ENCODE measurements around the gene TREX2. TPM values are rescaled to one million over a fixed set of nuclear protein-coding genes. Genes with fewer than 3 reads are reported as not detected.
A peak's percentile ranks its signal among the peaks of the same experiment; 100 is the strongest.

Gene TREX2, protein sequence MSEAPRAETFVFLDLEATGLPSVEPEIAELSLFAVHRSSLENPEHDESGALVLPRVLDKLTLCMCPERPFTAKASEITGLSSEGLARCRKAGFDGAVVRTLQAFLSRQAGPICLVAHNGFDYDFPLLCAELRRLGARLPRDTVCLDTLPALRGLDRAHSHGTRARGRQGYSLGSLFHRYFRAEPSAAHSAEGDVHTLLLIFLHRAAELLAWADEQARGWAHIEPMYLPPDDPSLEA
- total RNA-seq, result under 1 TPM in 1 of 2 donors, not detected in 1; 0.94 TPM

DNA sequence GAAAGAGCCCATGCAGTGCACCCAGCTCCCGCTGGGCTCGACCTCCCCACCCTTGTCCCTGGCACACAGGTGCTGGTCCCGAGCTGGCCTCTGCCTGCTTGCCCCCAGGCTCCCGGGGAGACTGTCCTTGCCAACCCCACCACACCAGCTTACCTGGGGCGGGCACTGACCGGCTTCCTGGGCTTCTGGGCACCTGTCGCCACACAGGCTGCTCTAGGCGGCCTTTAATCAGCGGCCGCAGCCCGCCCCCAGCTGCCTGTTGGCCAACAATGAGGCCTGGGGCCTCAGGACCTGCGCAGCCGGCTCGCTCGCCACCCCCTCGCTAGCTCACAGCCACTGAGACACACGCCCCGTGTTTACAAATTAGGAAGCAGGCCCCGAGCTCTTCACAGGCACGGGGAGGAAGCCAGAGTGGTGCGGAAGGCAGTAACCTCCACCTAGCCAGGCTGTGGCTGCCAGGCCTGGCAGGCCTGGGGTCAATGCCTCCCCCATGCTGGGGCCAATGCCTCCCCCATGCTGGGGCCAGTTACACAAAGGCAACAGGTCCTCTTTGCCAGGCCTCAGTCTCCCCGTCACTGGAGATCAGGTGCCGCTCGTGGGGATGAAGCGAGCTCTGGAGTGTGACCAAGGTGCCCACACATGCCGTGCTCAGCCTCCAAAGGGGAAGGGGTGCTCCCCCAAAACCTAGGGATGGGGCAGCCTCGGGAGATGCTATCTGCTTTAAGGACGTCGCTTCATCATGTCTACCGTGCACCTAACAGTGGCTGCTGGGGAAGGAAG lies at the start of gene TREX2:
Gene TREX2, minus strand, starts transcription at position 201 of the 780 bp plus-strand sequence. CDS start 626 bp downstream, outside the sequence.
- Histone ChIP-seq H3K9me3 (no peaks in the 10 kb centered on the region), H3K4me3 (no peak within 1 kb of the TSS), H3K4me1 (no peaks in the 10 kb centered on the region), H3K27me3 (no peaks in the 10 kb centered on the region), H3K27ac (no peak within 1 kb of the TSS), H3K36me3 (no peaks in the 10 kb centered on the region)
- no peak for DNase-seq (ENCODE audit: low spot score)
- TF ChIP-seq, protein P1, sequence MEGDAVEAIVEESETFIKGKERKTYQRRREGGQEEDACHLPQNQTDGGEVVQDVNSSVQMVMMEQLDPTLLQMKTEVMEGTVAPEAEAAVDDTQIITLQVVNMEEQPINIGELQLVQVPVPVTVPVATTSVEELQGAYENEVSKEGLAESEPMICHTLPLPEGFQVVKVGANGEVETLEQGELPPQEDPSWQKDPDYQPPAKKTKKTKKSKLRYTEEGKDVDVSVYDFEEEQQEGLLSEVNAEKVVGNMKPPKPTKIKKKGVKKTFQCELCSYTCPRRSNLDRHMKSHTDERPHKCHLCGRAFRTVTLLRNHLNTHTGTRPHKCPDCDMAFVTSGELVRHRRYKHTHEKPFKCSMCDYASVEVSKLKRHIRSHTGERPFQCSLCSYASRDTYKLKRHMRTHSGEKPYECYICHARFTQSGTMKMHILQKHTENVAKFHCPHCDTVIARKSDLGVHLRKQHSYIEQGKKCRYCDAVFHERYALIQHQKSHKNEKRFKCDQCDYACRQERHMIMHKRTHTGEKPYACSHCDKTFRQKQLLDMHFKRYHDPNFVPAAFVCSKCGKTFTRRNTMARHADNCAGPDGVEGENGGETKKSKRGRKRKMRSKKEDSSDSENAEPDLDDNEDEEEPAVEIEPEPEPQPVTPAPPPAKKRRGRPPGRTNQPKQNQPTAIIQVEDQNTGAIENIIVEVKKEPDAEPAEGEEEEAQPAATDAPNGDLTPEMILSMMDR (IDR thresholded peaks at IDR 0.05), result no peak

DNA sequence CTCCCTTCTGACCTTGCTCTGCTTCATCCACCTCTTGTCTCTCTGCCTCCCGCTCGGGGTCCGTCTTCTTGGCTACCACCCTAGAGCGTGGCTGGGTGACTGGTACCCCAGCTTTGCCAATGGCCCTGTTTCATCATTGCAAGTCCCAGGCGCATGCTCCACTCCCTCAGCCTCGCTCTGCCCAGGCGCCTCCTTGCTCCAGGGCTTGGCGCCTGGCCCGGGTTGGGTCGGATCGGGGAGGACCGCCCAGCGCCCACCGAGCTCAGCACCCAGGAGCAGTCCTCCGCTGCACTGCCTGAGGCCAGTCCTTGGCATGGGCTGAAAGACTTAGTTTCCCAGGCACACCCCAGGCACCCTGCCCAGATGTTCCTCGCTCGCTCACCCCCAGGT lies 49.5 kb upstream of the TREX2 start:
- TF ChIP-seq, protein P1 (IDR thresholded peaks at IDR 0.05), result no peak
- H3K36me3 ChIP-seq, result no peaks in the 10 kb centered on the region
- H3K27me3 ChIP-seq, result no peaks in the 10 kb centered on the region
- peak overlapping the region; percentile 69 to 74 for H3K27ac ChIP-seq
- H3K4me1 ChIP-seq, result peaks cover 0 to 21% of the 10 kb centered on the region in 2 donors
- H3K4me3 ChIP-seq, result peak overlapping the region; percentile 39 to 47
- DNase-seq (ENCODE audit: low spot score), result no peak
- no peaks in the 10 kb centered on the region for H3K9me3 ChIP-seq

DNA sequence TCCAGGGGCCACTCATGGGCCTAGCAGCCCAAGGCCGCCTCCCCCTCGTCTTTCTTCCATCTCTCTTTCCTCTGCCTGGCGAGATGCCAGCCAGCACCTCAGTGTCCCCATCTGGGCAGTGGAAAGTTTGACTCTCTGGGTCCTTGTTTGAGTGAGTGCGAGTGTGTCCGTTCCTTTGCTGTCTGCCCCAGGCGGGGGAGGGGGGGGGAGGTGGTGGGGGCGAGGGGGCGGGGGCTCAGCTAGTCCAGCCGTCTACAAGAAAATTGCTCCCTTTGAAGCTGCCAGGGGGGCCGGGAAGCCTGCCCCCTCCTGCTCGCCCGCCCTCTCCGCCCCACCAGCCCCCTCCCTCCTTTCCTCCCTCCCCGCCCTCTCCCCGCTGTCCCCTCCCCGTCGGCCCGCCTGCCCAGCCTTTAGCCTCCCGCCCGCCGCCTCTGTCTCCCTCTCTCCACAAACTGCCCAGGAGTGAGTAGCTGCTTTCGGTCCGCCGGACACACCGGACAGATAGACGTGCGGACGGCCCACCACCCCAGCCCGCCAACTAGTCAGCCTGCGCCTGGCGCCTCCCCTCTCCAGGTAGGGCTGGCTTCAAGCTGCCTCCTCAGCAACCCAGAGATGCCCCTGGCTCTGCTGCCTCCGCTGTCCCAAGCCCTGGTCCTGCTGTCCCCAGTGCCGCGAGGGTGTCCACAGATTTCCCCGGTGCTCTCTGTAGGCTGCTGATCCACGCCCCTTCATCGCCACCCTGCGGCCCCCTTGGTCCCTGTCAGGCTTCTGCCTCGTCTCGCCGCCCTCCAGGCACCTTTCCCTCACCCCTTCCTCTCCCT lies 48.9 kb upstream of the TREX2 start, which contains the start of gene BGN:
Gene BGN, plus strand, starts transcription at position 440 of the 821 bp plus-strand sequence. CDS start 9,652 bp downstream, outside the sequence.
- peak within 1 kb of the TSS; percentile 39 to 47 for H3K4me3 ChIP-seq
- TF ChIP-seq, protein P1 (IDR thresholded peaks at IDR 0.05), result peak in 1 of 2 donors; percentile 39
- DNase-seq (ENCODE audit: low spot score), result no peak
- H3K4me1 ChIP-seq, result peaks cover 0 to 21% of the 10 kb centered on the region in 2 donors
- peak within 1 kb of the TSS; percentile 69 to 74 for H3K27ac ChIP-seq
- H3K9me3 ChIP-seq, result no peaks in the 10 kb centered on the region
- no peaks in the 10 kb centered on the region for H3K27me3 ChIP-seq
- no peaks in the 10 kb centered on the region for H3K36me3 ChIP-seq

DNA sequence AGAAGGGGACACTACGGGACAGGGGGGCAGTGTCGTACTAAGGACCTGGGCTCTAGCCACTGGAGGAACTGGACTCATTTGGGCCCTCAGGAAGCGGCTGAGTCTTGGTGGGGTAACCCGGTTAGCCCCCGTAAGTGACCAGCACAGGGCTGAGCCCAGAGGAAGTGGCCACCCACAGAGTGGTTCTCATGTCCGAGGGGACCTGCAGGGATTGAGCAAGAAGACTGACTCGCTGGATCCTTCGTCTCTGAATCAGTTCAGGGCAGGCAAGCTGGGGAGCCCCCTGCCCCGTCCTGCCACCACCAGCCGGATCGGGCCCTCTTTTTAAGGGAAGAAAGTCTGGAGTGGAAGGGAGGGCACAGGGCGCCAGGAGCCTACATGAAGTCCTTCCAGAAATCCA lies 48.2 kb upstream of the TREX2 start:
- no peaks in the 10 kb centered on the region for H3K36me3 ChIP-seq
- no peaks in the 10 kb centered on the region for H3K9me3 ChIP-seq
- H3K4me1 ChIP-seq, result peaks cover 0 to 21% of the 10 kb centered on the region in 2 donors
- DNase-seq (ENCODE audit: low spot score), result peak; percentile 69
- no peaks in the 10 kb centered on the region for H3K27me3 ChIP-seq
- TF ChIP-seq, protein P1 (IDR thresholded peaks at IDR 0.05), result no peak
- H3K27ac ChIP-seq, result peak overlapping the region; percentile 69 to 74
- peak overlapping the region in 1 of 2 donors; percentile 47 for H3K4me3 ChIP-seq

DNA sequence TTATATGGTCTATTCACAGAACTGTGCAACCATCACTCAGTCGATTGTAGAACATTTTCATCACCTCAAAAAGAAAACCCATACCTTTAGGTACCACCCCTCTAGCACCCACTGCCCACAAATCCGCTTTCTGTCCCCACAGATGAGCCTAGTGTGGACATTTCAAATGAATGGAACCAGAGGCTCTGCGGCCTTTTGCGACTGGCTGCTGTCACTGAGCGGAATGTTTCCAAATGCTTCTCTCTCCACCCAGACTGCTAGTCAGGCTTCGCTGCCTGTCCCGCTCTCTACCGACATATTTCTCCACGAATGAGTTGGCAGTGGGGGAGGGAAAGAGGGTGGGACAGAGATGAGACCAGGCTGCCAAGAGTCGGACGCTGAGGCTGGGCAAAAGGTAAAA lies 47.2 kb upstream of the TREX2 start:
- DNase-seq (ENCODE audit: low spot score), result no peak
- Histone ChIP-seq H3K4me3 (no peak overlapping the region), H3K36me3 (no peaks in the 10 kb centered on the region), H3K27ac (no peak overlapping the region), H3K9me3 (no peaks in the 10 kb centered on the region), H3K4me1 (peaks cover 0 to 24% of the 10 kb centered on the region in 2 donors), H3K27me3 (no peaks in the 10 kb centered on the region)
- TF ChIP-seq, protein P1 (IDR thresholded peaks at IDR 0.05), result no peak
